Inferior parietal cortex (tissue), 1 donor: ENCODE measurements around the gene BAZ1B.
A peak's percentile ranks its signal among the peaks of the same experiment; 100 is the strongest.
"Not testable (repeated sequence)": the region's sequence is repeated elsewhere in the genome, so short reads cannot be mapped to it uniquely, and the experiment has no call there.

Experiments used
- DNase-seq: peaks from one replicate; pipeline ENCODE4 v3.0.0-alpha.2; 2016; ENCODE audit errors: extremely low spot score

The BAZ1B gene, protein sequence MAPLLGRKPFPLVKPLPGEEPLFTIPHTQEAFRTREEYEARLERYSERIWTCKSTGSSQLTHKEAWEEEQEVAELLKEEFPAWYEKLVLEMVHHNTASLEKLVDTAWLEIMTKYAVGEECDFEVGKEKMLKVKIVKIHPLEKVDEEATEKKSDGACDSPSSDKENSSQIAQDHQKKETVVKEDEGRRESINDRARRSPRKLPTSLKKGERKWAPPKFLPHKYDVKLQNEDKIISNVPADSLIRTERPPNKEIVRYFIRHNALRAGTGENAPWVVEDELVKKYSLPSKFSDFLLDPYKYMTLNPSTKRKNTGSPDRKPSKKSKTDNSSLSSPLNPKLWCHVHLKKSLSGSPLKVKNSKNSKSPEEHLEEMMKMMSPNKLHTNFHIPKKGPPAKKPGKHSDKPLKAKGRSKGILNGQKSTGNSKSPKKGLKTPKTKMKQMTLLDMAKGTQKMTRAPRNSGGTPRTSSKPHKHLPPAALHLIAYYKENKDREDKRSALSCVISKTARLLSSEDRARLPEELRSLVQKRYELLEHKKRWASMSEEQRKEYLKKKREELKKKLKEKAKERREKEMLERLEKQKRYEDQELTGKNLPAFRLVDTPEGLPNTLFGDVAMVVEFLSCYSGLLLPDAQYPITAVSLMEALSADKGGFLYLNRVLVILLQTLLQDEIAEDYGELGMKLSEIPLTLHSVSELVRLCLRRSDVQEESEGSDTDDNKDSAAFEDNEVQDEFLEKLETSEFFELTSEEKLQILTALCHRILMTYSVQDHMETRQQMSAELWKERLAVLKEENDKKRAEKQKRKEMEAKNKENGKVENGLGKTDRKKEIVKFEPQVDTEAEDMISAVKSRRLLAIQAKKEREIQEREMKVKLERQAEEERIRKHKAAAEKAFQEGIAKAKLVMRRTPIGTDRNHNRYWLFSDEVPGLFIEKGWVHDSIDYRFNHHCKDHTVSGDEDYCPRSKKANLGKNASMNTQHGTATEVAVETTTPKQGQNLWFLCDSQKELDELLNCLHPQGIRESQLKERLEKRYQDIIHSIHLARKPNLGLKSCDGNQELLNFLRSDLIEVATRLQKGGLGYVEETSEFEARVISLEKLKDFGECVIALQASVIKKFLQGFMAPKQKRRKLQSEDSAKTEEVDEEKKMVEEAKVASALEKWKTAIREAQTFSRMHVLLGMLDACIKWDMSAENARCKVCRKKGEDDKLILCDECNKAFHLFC (N-terminal part only)

GRCh38 chr7:73522105-73522872 lies at the start of gene BAZ1B:
Gene BAZ1B (minus strand): TSS chr7:73522293. CDS start chr7:73521933, 360 bp downstream.
- DNase-seq = peak; percentile 97

DNA sequence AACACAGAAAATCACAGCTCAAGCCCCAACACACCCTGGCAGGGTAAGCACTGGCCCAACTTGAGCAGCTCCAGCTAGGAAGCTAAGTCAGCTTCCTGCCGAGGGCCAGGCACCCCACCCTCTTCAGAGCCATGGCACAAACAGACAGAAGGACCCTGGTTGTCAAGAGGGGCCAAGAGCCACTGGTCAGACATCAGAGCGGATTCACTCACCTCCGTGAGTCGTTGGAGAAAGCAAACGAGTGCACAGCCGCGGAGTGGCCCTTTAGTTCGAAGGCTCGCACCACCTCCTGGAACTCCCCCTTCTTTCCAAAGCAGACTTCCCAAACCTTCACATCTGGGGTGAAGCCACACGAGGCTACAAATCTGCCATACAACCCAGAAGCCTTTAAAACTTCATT lies 48.9 kb upstream of the BAZ1B start:
- DNase-seq = no peak

GRCh38 chr7:73570521-73570920 lies 48.4 kb upstream of the BAZ1B start:
- DNase-seq = no peak

- no peak for DNase-seq
Observed at GRCh38 chr7:73569042-73569608, 47.0 kb upstream of the BAZ1B start.

DNA sequence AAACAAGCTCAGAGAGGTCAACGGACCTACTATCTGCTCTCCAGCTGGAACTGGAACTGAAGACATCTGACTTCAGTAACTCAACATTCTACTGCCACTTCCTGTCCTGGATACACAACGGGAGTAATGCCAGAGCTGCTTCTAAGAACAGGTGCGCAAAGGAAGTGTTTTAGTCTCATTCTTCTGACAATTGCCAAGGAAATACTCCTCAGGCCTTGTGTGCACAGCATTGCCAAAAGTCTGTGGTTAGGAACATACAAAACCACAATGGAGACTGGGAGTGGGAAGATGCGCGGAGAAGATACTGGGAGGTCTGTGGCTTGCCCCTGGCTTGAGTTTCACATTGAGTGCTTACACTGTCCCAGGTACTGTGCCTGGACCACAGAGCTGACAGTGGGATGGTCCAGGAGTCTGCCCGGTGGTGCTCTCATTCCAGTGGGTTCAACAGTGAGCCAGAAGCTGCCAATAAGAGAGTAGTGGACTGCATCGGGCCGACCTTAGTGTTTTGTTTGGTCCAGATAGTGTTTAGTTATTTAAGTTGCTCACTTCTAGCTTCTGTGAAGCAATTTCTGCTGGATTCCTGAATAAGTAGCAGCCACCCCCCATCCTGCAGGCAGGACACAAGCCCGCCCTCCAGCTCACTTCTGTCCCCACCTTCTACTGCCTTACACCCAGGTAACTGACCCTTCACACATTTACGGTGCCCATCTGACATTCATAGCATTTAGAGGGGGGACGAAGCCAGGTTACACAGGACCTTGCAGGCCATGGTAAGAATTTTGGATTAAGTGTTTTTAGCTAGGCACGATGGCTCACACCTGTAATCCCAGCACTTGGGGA lies 46.0 kb upstream of the BAZ1B start:
- no peak for DNase-seq

GRCh38 chr7:73567140-73567539 lies 45.0 kb upstream of the BAZ1B start:
- DNase-seq = no peak

DNA sequence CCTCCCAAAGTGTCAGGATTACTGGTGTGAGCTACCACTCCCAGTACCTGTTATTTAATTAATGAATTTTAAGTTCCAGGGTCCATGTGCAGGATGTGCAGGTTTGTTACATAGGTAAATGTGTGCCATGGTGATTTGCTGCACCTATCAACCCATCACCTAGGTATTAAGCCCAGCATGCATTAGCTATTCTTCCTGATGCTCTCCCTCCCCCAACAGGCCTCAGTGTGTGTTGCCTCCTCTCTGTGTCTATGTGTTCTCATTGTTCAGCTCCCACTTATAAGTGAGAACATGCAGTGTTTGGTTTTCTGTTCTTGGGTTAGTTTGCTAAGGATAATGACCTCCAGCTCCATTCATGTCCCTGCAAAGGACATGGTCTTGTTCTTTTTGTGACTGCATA lies 44.3 kb upstream of the BAZ1B start:
- not testable (repeated sequence) for DNase-seq

DNA sequence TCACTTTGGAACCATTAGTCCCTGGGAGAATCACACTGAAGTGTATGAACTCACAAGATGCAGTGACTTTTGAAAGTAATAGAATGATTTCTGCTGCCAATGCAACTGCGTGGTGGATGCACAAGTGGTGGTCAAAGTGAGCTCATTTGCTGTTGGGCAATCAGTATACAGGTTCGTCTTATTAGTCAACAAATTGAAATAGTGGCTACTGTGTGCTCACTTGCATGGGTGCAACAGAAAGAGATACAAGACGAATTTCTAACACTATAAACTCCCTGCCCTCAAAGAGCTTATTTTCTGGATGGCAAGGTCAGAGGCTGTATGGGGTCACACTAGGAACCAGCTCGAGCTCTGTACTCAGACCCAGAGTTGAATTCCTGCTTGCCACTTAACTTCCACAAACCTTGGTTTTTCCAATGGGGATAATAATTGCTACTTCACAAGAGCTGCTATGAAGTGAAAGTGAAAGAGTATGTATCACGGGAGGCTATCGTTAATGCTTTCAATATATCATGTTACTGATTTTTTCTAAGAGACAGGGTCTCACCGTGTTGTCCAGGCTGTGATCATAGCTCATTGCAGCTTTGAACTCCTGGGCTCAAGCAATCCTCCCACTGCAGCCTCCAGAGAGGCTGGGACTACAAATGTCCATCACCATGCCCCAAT lies 43.7 kb upstream of the BAZ1B start:
- no peak for DNase-seq

DNA sequence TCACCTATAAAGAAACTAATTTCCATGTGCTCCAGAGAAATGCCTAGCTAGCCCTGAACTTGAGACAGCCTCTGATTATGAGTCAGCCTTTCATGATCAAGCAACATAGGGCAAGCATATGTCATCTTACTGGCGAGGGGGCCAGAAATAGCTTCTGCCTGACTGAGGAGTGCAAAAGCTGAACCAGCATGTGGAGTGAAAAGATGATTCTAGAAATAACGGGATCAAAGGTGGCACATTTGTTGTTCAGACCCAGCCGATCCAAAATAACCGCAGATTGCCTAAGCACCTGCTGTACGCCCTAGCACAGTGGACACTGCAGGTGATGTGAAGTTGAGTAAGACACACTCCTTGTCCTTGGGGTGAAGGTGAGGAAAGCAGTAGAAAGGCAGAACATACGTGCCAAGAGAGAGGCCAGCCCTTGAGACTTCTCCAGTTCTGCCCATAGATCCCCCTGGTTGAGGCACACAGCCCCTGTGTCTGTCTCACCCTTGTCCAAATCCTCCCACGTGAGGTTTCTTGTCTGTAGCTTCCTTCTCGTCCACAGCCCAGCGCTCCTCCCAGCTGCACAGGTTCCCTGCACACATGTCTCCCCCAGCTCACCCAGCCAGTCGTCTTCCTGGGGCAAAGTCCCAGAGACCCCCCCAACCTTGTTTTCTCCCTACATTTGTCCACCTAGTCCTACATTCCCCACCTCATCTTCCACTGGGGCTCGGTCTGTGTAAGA lies 38.2 kb upstream of the BAZ1B start:
- DNase-seq = no peak

GRCh38 chr7:73557397-73558257 lies 35.5 kb upstream of the BAZ1B start, which contains the start of gene BCL7B:
Gene BCL7B (minus strand): TSS chr7:73557690. CDS start chr7:73557578, 112 bp downstream.
- DNase-seq = peak; percentile 76

DNA sequence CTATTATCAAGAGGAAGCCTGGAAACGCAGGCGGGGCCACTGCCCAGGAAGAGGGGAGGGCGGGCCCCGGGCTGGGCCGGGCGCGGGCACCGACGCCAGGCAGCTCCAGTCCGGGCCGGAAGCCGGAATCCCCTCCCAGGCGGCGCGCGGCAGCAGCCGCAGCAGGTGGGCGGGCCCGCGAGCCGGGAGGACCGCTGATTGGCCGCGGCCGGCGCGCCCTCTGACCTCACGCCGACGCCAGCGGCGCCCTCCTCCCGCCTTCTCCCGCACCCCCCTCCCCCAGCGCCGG lies 35.0 kb upstream of the BAZ1B start:
- peak; percentile 87 for DNase-seq

- no peak for DNase-seq
Observed at GRCh38 chr7:73556208-73557107, 34.4 kb upstream of the BAZ1B start.

DNA sequence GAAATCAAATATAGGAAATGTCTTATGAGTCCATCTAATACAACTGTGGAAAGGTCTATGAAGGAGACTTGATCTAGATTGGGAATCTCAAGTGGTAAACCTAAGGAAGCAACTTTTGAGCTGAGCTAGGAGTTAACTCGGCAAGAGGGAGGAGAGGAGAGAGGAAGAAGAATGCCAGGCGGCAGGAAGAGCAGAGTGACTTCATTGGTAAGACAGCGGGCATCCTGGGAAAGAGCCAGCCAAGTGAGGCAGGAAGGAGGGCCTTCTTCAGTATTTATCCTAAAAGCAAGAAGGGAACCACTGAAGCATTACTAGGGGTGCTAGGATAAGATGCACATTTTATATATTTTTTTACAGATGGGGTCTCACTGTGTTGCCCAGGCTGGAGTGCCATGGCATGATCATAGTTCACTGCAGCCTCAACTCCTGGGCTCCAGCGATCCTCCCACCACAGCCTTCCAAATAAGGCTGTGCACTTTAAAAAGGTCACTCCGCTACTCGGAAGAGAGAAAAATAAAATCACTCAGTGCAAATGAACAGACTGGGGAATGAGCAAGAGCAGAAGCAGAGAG lies 33.4 kb upstream of the BAZ1B start:
- DNase-seq = no peak

GRCh38 chr7:73550093-73550492 lies 28.0 kb upstream of the BAZ1B start:
- DNase-seq = not testable (repeated sequence)

DNA sequence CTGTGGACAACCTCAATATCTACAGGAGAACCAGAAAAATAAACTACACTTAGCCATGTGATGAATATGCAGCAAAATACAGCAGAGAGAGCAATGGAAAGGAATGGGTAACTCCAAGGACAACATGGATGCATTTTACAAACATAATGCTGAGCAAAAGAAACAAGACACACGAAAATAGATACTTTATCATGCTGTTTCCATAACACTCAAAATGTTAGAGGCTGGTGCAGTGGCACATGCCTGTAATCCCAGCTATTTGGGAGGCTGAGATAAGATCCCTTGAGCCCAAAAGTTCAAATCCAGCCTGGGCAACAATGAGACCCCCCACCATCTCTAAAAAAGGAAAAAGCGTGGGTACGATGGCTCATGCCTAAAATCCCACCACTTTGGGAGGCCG lies 27.1 kb upstream of the BAZ1B start:
- no peak for DNase-seq

GRCh38 chr7:73547841-73548240 lies 25.7 kb upstream of the BAZ1B start:
- DNase-seq = no peak

DNA sequence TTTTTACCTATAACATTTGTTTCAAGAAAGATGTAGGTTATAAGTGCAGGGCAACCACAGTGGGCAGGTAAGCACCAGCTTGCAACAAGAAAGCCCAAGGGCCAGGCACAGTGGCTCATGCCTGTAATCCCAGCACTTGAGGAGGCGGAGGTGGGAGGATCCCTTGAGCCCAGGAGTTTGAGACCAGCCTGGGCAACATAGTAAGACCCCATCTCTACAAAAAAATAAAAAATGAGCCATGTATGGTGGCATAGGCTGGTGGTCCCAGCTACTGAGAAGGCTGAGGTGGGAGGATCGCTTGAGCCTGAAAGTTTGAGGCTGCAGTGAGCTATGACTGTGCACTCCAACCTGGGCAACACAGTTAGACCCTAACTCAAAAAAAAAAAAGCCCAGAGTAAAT lies 22.6 kb upstream of the BAZ1B start:
- DNase-seq = no peak
